Lung (tissue), 12 donors: ENCODE data around the gene DAZAP2. TPM values are rescaled to one million over a fixed set of nuclear protein-coding genes. Genes with fewer than 3 reads are reported as not detected.
A peak's percentile ranks its signal among the peaks of the same experiment; 100 is the strongest.

Experiments used
- ATAC-seq: fragments of 200-7000 bp; cut with Tn5 transposase; one replicate; pipeline ENCODE4 v1.9.1; 2020; ENCODE audit warnings: moderate number of reproducible peaks; ENCODE audit not compliant: insufficient read depth, low FRiP score
- DNase-seq, 3 donors: peaks; one replicate each; pipeline ENCODE4 v3.0.0-alpha.2; 2013 to 2017
- H3K27ac ChIP-seq, 2 donors: one replicate each; pipeline ENCODE4 v1.5.1; 2013; ENCODE audit warnings: mild to moderate bottlenecking in 2 of 2, moderate library complexity in 2 of 2, control low read depth in 1 of 2, inconsistent platforms in 1 of 2, low read depth in 1 of 2, low read length in 1 of 2
- H3K27me3 ChIP-seq, 3 donors: one replicate each; pipeline ENCODE4 v1.5.1; 2013; ENCODE audit warnings: low read length in 2 of 3; ENCODE audit not compliant: control insufficient read depth in 3 of 3, insufficient read depth in 3 of 3
- H3K36me3 ChIP-seq, 4 donors: one replicate each; pipeline ENCODE4 v1.5.1; 2013; ENCODE audit warnings: low read length in 4 of 4, mild to moderate bottlenecking in 1 of 4, moderate library complexity in 1 of 4; ENCODE audit not compliant: control insufficient read depth in 4 of 4, insufficient read depth in 4 of 4
- H3K4me1 ChIP-seq, 5 donors: one replicate each; pipeline ENCODE4 v1.5.1; 2013; ENCODE audit warnings: low read length in 5 of 5, mild to moderate bottlenecking in 2 of 5, moderate library complexity in 1 of 5; ENCODE audit not compliant: control insufficient read depth in 5 of 5, insufficient read depth in 5 of 5
- H3K4me3 ChIP-seq: one replicate; pipeline ENCODE4 v1.5.1; 2013; ENCODE audit warnings: mild to moderate bottlenecking, control low read depth, moderate library complexity
- H3K9ac ChIP-seq, 2 donors: one replicate each; pipeline ENCODE4 v1.5.1; 2013; ENCODE audit warnings: low read length in 2 of 2, control low read depth in 1 of 2; ENCODE audit not compliant: insufficient read depth in 1 of 2
- H3K9me3 ChIP-seq, 4 donors: one replicate each; pipeline ENCODE4 v1.5.1; 2013; ENCODE audit warnings: low read length in 3 of 4, mild to moderate bottlenecking in 1 of 4, moderate library complexity in 1 of 4; ENCODE audit not compliant: control insufficient read depth in 4 of 4, insufficient read depth in 3 of 4
- WGBS, 2 donors: extraction: QIAGEN DNeasy Blood & Tissue Kit; methylation state at CpG; one replicate each; pipeline ENCODE4 v1.1.7; 2013; 5-methylcytosine and 5-hydroxymethylcytosine counted together
- polyA plus RNA-seq, 2 donors: library from polyadenylated mRNA; stranded (reverse); fragments of 200-250 nt; gene quantifications; one replicate each; pipeline ENCODE4 v1.2.1, GENCODE V29; 2013
- total RNA-seq, 2 donors: library from RNA; depleted of rRNA in 1 of 2; stranded (reverse); fragments of >200 nt in 1 of 2; gene quantifications; one replicate each; pipeline ENCODE4 v1.2.1, GENCODE V29; 2014 to 2021
- TF ChIP-seq, protein P1 (sequence below): IDR thresholded peaks from 2 replicates; pipeline ENCODE4 v1.5.1; 2012; ENCODE audit warnings: mild to moderate bottlenecking; ENCODE audit errors: control extremely low read depth, extremely low read depth
- donor health status: control.
- donor health status: control.
- donor health status: Bipolar disorder and iron deficiency.
- donor health status: healthy.
- donor health status: DM: yes; HTN: yes; CAD: no.

Gene DAZAP2
- total and polyA plus RNA-seq, 4 donors = 146 to 644 (median 201) TPM

DNA sequence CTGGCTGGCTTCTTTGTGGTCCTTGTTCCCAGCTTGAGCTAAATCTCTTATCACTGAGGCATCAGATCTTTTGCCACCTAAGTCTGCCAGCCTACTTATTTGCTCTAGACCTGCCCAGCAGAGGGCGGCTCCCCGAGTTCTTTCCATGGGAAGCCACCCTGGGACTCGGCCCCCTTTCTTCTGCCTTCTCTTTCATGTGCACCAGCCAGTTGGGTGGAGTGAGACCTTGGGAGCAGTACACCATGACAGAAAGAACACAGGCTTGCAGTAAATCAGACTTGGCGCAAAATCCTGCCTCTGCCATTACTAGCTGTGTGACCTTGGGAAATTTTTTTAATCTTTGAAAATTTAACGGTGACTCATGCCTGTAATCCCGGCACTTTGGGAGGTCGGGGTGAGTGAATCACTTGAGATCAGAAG is 24.1 kb downstream of the DAZAP2 start:
- peak in 1 of 3 donors; percentile 21 for DNase-seq
- TF ChIP-seq, protein P1, sequence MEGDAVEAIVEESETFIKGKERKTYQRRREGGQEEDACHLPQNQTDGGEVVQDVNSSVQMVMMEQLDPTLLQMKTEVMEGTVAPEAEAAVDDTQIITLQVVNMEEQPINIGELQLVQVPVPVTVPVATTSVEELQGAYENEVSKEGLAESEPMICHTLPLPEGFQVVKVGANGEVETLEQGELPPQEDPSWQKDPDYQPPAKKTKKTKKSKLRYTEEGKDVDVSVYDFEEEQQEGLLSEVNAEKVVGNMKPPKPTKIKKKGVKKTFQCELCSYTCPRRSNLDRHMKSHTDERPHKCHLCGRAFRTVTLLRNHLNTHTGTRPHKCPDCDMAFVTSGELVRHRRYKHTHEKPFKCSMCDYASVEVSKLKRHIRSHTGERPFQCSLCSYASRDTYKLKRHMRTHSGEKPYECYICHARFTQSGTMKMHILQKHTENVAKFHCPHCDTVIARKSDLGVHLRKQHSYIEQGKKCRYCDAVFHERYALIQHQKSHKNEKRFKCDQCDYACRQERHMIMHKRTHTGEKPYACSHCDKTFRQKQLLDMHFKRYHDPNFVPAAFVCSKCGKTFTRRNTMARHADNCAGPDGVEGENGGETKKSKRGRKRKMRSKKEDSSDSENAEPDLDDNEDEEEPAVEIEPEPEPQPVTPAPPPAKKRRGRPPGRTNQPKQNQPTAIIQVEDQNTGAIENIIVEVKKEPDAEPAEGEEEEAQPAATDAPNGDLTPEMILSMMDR = no peak

DNA sequence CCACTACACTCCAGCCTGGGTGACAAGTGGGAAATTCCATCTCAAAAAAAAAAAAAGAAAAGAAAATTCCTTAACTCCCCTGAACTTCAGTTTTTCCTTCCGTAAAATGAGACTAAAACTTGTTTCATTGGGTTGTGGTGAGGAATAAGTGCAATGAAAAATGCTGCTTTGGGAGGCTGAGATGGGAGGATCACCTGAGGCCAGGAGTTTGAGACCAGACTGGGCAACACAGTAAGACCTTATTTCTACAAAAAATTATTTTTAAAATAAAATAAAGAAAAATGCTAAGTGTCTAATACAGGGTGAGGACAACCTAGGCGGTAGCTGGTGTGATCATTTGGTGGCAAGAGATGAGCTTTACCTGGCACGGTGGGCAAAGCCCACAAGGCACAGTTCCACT is 24.7 kb downstream of the DAZAP2 start:
- Histone ChIP-seq H3K4me1 (peaks cover 0 to 2% (median 0%) of the 10 kb centered on the region in 5 donors), H3K4me3 (no peak overlapping the region), H3K9ac (no peak overlapping the region), H3K27ac (no peak overlapping the region), H3K36me3 (peaks cover 0 to 3% (median 0%) of the 10 kb centered on the region in 4 donors), H3K27me3 (no peaks in the 10 kb centered on the region), H3K9me3 (no peaks in the 10 kb centered on the region)
- 96 to 98% methylated on average over 3 of the region's 3 CpGs for WGBS, 2 donors
- no peak for ATAC-seq
- TF ChIP-seq, protein P1 = no peak
- DNase-seq = no peak

More for the DNA sequence above, 24.1 kb downstream of the DAZAP2 start:
- H3K27ac ChIP-seq = no peak overlapping the region
- H3K4me3 ChIP-seq = no peak overlapping the region
- ATAC-seq = no peak
- peaks cover 0 to 3% (median 0%) of the 10 kb centered on the region in 4 donors for H3K36me3 ChIP-seq
- 45 to 60% methylated on average over 7 of the region's 7 CpGs for WGBS, 2 donors
- no peaks in the 10 kb centered on the region for H3K9me3 ChIP-seq
- peaks cover 0 to 2% (median 0%) of the 10 kb centered on the region in 5 donors for H3K4me1 ChIP-seq
- H3K9ac ChIP-seq = no peak overlapping the region
- H3K27me3 ChIP-seq = no peaks in the 10 kb centered on the region

DNA sequence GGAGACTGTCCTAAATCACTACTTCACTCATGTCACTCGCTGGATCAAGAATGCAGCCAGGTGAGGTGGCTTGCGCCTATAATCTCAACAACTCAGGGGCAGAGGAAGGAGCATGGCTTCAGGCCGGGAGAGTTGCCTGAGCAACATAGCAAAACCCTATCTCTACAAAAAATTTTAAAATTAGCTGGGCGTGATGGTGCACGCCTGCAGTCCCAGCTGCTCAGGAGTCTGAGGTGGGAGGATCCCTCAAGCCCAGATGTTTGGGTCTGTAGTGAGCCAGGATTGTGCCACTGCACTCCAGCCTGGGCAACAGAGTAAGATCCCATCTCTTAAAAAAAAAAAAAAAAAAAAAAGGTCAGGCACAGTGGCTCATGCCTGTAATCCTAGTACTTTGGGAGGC is 25.7 kb downstream of the DAZAP2 start:
- H3K27me3 ChIP-seq = no peaks in the 10 kb centered on the region
- no peak overlapping the region for H3K9ac ChIP-seq
- no peak for DNase-seq
- H3K4me3 ChIP-seq = no peak overlapping the region
- TF ChIP-seq, protein P1 = no peak
- H3K4me1 ChIP-seq = peaks cover 0 to 2% (median 0%) of the 10 kb centered on the region in 5 donors
- no peak overlapping the region for H3K27ac ChIP-seq
- H3K36me3 ChIP-seq = peaks cover 0 to 3% (median 0%) of the 10 kb centered on the region in 4 donors
- no peaks in the 10 kb centered on the region for H3K9me3 ChIP-seq
- WGBS, 2 donors = 95 to 96% methylated on average over 5 of the region's 5 CpGs
- ATAC-seq = no peak

DNA sequence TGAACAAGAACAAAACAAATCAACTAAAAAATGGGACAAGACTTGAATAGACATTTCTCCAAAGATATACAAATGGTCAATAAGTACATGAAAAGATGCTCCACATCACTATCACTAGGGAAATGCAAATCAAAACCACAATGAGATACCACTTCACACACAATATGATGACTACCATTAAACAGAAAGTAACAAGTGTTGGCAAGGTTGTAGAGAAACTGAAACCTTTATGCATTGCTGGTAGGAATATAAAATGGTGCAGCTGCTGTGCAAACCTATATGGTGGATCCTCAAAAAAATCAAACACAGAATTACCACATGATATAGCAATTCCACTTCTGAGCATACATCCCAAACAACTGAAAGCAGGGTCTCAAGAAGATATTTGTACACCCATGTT is 26.4 kb downstream of the DAZAP2 start:
- no peak for DNase-seq
- no peak for ATAC-seq
- TF ChIP-seq, protein P1 = no peak
- no peak overlapping the region for H3K4me3 ChIP-seq
- H3K27me3 ChIP-seq = no peaks in the 10 kb centered on the region
- H3K27ac ChIP-seq = no peak overlapping the region
- peaks cover 0 to 6% (median 0%) of the 10 kb centered on the region in 5 donors for H3K4me1 ChIP-seq
- no peaks in the 10 kb centered on the region for H3K9me3 ChIP-seq
- H3K9ac ChIP-seq = no peak overlapping the region
- H3K36me3 ChIP-seq = peaks cover 0 to 3% (median 0%) of the 10 kb centered on the region in 4 donors
